H7 (cell line): ENCODE data around the gene ZMYND8. TPM values are rescaled to one million over a fixed set of nuclear protein-coding genes. Genes with fewer than 3 reads are reported as not detected.
"Not testable (repeated sequence)": the region's sequence is repeated elsewhere in the genome, so short reads cannot be mapped to it uniquely, and the experiment has no call there.

Experiments used
- DNase-seq: peaks from one replicate; pipeline ENCODE4 v3.0.0; 2012
- H3K27me3 ChIP-seq: 2 replicates; pipeline ENCODE4 v1.6.0; 2011; ENCODE audit warnings: mild to moderate bottlenecking, low read length; ENCODE audit not compliant: control insufficient read depth, insufficient read depth
- H3K36me3 ChIP-seq: replicated peaks from 2 replicates; pipeline ENCODE4 v1.5.1; 2011; ENCODE audit warnings: low read length; ENCODE audit not compliant: control insufficient read depth, insufficient read depth
- H3K4me3 ChIP-seq: 2 replicates; pipeline ENCODE4 v1.5.1; 2011; ENCODE audit warnings: low read depth, mild to moderate bottlenecking, control low read depth, low read length, moderate library complexity; ENCODE audit not compliant: insufficient read depth
- total RNA-seq: library from RNA; depleted of rRNA; stranded (reverse); fragments of >200 nt; shearing (Covaris generic); gene quantifications from 2 replicates; pipeline ENCODE4 v1.2.3, GENCODE V29; 2014

The ZMYND8 gene
- total RNA-seq, 1 experiment from 2014 or later = 28.1 TPM

DNA sequence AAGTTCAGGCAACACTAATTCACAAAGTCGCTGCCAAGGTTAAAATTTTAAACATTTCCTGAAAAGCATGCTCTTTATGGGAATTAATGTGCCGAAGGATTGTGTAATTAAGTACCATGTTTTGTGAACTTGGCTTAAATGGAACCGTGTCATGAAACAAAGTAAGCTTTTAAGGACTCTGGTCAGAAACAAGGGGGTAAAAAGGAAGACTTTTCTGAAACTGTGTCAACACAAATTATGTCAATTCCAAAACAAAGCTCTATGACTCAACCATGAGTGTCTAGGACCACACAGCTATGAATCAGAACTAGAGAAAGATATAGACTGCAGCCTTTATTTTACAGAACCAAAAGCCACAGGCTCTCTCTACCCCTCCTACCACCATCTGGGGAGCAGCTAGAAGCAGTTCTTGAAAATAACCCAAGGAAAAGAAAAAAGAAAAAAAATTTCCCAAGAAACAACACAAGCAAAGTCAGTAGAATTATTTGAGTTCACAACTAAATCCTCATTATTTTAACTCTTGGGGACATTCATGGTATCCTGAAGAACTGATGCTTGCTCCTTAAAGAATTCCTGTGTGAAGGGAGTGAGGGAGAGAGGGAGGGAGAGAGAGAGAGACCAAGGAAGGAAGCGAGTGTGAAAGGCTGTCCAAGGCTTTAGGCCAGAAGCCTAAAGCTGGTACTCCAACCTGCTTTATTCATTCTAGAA, 81.9 kb downstream of the ZMYND8 start:
- Histone ChIP-seq H3K4me3 (no peak overlapping the region), H3K36me3 (peaks cover 15% of the 10 kb centered on the region), H3K27me3 (no peaks in the 10 kb centered on the region)
- no peak for DNase-seq

DNA sequence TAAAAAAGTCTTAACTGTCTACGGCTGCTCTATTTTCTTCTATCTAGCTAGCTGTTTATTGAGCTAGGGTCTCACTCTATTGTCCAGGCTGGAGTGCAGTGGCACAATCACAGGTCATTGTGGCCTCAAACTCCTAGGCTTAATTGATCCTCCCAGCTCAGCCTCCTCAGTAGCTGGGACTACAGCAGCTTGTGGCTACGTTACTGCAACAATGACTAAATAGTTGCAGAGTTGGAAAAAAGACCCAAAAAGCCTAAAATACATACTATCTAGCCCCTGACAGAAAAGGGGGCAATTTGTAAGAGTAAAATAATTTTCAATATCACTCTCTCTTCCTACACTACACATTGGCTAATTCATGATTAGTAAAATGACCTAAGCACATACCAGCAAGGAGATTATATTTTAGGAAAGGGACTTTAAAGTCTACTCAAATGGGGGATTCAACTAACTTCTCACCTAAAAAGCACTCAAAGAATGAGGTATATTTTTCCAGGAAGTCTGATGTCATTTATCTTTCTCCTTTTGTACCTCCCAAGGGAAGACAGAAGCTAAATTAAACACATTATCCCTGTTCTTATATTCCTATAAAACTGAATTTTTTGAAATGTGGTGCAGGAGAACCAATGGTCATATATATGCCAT, 82.8 kb downstream of the ZMYND8 start:
- Histone ChIP-seq H3K4me3 (no peak overlapping the region), H3K36me3 (peaks cover 15% of the 10 kb centered on the region), H3K27me3 (no peaks in the 10 kb centered on the region)
- no peak for DNase-seq

- Histone ChIP-seq H3K4me3 (no peak overlapping the region), H3K27me3 (no peaks in the 10 kb centered on the region), H3K36me3 (peaks cover 13% of the 10 kb centered on the region)
- peak; percentile 83 for DNase-seq
Measured at GRCh38 chr20:47272893-47273590, 83.5 kb downstream of the ZMYND8 start.

- H3K27me3 ChIP-seq = no peaks in the 10 kb centered on the region
- DNase-seq = no peak
- no peak overlapping the region for H3K4me3 ChIP-seq
- peaks cover 13% of the 10 kb centered on the region for H3K36me3 ChIP-seq
Measured at GRCh38 chr20:47271046-47271615, 85.4 kb downstream of the ZMYND8 start.

DNA sequence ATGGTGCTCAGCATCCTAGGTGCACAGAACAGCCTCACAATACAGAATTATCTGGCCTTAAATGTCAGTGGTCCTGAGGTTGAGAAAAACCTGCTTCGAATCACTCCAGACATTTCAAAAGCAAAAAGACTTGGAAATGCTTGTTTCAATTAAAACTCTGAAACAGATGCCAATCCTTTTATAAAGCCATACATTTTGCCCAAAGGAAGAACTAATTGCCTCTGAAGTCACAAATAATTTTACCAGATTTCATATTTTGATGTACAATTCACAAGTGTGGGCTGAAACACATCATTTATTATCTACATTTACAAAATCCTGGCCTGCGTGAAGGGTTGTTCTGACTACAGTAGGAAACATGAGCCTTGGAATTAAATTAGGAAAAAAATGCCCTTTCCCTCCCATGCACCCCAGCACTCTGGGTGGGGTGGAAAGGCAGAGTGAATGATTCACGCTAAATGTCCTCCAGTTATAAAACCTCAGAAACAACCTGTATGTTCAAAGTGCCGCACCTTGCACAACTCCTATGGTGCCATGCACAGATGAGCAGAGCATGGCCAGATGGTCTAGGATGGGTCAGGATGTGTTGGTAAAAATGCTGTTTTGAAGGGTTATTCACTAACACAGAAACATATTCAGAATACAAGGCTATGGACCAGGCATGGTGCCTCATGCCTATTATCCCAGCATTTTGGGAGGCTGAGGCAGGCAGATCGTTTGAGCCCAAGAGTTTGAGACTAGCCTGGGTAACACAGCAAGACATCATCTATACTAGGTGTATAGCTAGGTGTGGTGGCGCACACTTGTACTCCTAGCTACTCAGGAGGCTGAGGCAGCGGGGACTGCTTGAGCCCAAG, 87.0 kb downstream of the ZMYND8 start:
- Histone ChIP-seq H3K36me3 (peaks cover 15% of the 10 kb centered on the region), H3K27me3 (no peaks in the 10 kb centered on the region)
- no peak for DNase-seq

DNA sequence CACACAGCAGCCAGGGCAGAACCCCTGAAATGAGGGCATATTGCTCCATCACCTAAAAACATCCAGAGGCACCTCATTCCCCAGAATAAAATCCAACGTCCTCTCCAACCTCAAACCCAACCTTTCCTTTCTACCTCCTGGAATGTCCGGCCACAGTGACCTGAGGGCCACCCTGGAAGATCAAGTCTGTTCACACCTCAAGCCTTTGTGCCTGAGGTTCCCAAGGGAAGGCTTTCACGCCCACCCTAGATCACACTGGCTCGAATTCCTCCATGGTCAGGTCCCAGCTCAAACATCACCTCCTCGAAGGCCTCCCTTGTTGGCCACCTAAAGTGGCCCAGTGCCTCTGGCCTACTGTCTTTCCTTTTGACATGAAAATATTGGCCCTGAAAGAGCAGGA, 88.9 kb downstream of the ZMYND8 start:
- Histone ChIP-seq H3K36me3 (peaks cover 16% of the 10 kb centered on the region), H3K4me3 (no peak overlapping the region), H3K27me3 (no peaks in the 10 kb centered on the region)
- no peak for DNase-seq

More for the DNA sequence above, 87.0 kb downstream of the ZMYND8 start:
- H3K4me3 ChIP-seq = no peak overlapping the region

DNA sequence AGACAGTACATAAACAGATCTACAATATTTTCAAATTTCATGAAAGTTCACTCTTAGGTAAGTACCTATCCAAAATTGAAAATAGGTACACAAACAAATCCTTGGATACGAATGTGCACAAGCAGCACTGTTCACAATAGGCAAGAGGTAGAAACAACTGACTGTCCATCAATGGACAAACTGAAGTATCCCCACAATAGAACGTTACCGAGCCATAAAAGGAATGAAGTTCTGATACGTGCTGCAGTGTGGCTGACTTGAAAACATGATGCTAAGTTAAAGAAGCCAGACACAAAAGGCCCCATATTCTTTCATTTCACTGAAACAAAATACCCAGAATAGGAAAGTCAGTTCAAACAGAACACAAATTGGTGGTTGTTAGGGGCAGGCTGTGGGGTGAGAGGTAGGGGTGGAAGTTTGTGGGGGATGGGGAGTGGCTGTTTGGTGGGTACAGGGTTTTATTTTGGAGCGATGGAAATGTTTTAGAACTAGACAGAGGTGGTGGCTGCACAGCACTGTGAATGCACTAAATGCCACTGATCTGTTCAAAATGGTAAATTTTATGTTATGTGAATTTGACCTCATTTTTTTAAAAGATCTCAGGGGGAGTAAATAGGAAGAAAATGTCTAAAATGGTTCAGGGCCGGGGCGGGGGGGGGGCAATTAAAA, 89.5 kb downstream of the ZMYND8 start:
- Histone ChIP-seq H3K4me3 (no peak overlapping the region), H3K27me3 (no peaks in the 10 kb centered on the region), H3K36me3 (peaks cover 15% of the 10 kb centered on the region)
- DNase-seq = no peak

- peaks cover 19% of the 10 kb centered on the region for H3K36me3 ChIP-seq
Measured at GRCh38 chr20:47265984-47266383, 90.5 kb downstream of the ZMYND8 start.

DNA sequence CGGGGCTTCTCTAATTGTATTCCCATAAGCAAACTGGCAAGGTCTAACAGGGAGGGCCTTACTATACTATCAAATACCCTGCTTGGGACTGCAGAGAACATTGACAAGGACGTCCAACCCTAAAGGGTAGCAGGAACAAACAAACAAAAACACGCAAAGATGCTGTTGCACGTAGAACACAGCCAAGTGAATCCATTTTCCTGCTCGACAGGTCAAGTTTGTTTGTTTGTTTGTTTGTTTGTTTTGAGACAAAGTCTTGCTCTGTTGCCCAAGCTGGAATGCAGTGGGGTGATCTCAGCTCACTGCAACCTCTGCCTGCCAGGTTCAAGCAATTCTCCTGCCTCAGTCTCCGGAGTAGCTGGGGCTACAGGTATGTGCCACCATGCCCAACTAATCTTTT, 91.3 kb downstream of the ZMYND8 start:
- Histone ChIP-seq H3K4me3 (no peak overlapping the region), H3K36me3 (peaks cover 20% of the 10 kb centered on the region), H3K27me3 (no peaks in the 10 kb centered on the region)
- DNase-seq = no peak

More at GRCh38 chr20:47265984-47266383, 90.5 kb downstream of the ZMYND8 start:
- Histone ChIP-seq H3K27me3 (no peaks in the 10 kb centered on the region), H3K4me3 (no peak overlapping the region)
- DNase-seq = no peak

DNA sequence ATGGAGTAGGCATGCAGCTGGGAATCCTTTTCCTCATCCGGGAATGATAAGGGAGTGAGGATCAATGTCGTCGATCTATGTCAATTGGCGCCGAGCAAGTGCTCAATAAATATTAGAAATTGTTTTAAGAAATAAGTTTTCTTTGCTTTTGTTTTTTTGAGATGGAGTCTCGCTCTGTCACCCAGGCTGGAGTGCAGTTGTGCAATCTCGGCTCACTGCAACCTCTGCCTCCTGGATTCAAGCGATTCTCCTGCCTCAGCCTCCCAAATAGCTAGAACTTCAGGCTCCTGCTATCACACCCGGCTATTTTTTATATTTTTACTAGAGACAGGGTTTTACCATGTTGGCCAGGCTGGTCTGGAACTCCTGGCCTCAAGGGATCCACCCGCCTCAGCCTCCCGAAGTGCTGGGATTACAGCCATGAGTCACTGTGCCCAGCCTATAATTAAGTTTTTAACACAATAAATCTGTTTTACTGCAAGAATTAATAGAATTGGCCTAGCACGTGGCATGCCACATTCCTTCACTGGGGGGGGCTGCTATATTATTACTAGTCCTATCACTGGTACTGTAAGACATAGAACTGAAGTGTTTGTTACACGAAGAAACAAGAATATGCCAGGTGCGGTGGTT, 92.2 kb downstream of the ZMYND8 start:
- not testable (repeated sequence) for H3K27me3 ChIP-seq, DNase-seq, H3K4me3 ChIP-seq
- H3K36me3 ChIP-seq = peaks cover 25% of the 10 kb centered on the region

DNA sequence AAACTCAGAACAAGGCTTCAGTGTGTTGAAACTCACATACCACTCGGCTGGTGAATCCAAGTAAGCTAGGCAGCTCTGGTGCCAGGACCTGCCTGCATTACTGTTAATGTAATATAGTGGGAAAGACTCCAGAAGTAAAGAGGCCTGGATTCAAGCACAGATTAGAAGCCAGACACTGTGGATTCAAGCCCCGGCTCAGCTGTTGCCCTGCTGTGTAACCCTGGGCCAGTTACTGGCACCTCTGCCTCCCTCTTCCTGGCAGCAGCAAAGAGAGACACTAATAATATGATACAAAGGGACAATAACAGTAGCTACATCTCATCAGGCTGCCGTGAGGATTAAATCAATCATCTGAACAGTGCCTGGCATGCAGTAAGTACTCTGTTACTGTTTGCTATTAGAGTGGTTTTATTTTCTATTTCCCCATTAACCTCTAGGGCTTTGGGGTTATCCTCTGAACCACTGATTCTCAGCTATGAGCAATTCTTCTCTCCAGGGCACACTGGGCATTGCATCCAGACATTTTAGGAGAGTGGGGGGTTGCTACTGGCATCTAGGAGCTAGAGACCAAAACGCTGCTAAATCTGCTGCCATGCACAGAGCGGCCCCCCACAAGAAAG, 92.9 kb downstream of the ZMYND8 start:
- no peaks in the 10 kb centered on the region for H3K27me3 ChIP-seq
- H3K36me3 ChIP-seq = peaks cover 29% of the 10 kb centered on the region
- H3K4me3 ChIP-seq = no peak overlapping the region
- no peak for DNase-seq

GRCh38 chr20:47263080-47263464, 93.4 kb downstream of the ZMYND8 start:
- DNase-seq = no peak
- Histone ChIP-seq H3K4me3 (no peak overlapping the region), H3K27me3 (no peaks in the 10 kb centered on the region), H3K36me3 (peaks cover 33% of the 10 kb centered on the region)

DNA sequence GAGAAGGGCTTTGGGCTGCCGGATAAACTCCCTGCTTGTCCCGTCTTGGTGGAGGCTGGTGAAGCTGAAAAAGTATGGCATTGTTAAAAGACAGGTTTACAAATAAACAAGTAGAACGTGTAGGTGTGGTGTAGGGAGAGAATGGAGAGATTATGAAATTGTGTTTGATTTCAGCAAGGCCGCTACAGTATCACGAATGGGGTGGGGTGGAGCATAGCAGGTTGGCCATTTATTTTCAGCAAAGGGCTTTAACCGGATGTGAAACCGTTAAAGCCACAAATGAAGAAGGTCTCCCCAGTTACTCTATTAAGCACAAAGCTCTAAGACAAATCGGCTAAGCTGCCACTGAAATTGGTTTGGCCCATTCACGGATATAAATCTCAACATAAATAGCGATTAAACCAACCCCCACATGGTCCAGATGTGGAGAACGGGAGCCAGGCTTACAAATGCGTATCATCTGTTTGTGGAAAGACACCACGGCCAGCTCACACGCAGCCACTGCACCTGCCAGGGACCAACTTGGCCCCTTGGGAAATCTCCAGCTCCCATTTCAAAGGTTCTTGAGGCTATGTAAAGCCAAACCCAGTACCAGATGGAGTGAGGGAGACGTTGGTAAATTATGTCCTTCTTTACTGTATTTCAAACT, 94.0 kb downstream of the ZMYND8 start:
- Histone ChIP-seq H3K36me3 (peaks cover 31% of the 10 kb centered on the region), H3K4me3 (no peak overlapping the region), H3K27me3 (no peaks in the 10 kb centered on the region)
- no peak for DNase-seq
